GM12873 (cell line): Measurements from ENCODE around the gene OLFM1.

Source experiments
- TF ChIP-seq, protein P1 (sequence below): IDR thresholded peaks from 2 replicates; pipeline ENCODE4 v1.5.1; 2012; ENCODE audit warnings: low read depth, mild to moderate bottlenecking, moderate library complexity, low read length, control low read depth; ENCODE audit not compliant: insufficient read depth; ENCODE audit errors: missing control alignments

Gene OLFM1

DNA sequence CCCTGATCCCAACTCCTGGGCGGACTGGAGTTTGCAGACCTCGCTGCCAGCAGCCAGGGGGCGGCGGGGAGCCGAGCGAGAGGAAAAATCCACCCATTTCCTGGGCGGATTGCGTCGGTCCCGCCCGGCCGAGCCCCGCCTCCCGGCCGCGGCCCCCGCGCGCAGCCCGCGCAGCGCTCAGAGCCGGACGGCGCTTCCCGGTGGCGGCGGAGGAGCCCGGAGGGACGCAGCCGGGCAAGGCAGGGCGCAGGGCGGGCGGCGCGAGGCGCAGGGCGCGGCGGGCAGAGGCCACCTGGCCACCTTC lies at the start of gene OLFM1:
TSS of gene OLFM1 (plus strand) at position 180 of the 304 bp plus-strand sequence. CDS start 322 bp downstream, outside the sequence.
- TF ChIP-seq, protein P1, sequence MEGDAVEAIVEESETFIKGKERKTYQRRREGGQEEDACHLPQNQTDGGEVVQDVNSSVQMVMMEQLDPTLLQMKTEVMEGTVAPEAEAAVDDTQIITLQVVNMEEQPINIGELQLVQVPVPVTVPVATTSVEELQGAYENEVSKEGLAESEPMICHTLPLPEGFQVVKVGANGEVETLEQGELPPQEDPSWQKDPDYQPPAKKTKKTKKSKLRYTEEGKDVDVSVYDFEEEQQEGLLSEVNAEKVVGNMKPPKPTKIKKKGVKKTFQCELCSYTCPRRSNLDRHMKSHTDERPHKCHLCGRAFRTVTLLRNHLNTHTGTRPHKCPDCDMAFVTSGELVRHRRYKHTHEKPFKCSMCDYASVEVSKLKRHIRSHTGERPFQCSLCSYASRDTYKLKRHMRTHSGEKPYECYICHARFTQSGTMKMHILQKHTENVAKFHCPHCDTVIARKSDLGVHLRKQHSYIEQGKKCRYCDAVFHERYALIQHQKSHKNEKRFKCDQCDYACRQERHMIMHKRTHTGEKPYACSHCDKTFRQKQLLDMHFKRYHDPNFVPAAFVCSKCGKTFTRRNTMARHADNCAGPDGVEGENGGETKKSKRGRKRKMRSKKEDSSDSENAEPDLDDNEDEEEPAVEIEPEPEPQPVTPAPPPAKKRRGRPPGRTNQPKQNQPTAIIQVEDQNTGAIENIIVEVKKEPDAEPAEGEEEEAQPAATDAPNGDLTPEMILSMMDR, result peak; percentile 42

DNA sequence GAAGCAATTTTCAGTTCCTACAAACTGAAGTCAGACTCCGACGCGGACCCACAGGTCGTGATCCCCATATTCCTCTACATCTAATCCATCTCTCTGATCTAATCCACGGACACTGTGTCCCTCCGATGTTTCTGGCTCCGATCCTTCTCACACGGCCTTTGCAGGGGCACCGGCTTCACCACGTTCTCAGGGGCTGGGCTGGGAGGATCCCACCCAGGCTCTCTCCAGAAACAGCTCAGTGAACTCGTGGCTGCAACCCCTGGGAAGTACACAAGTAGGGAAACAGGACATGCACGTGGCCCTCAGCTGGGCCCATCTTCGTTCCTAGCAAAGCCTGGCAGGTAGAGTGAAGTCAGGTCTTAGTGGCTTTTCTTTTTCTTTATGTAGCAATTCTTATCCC lies 49.1 kb upstream of the OLFM1 start:
- TF ChIP-seq, protein P1, result no peak

DNA sequence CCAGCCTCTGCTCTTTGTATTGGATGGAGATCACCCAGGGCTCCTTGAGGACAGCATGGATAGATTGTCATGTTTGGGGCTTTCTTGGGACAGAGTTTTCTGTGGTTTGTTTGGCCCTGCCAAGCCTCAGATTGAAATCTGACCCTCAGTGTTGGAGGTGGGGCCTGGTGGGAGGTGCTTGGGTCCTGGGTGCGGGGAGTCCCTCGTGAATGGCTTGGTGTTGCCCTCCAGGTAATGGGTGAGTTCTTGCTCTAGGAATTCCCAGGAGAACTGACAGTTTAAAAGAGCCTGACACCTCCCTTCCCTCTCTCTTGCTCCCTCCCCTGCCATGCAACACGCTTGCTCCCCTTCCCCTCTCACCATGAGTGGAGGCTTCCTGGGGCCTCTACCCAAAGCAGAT lies 48.6 kb upstream of the OLFM1 start:
- TF ChIP-seq, protein P1, result no peak

DNA sequence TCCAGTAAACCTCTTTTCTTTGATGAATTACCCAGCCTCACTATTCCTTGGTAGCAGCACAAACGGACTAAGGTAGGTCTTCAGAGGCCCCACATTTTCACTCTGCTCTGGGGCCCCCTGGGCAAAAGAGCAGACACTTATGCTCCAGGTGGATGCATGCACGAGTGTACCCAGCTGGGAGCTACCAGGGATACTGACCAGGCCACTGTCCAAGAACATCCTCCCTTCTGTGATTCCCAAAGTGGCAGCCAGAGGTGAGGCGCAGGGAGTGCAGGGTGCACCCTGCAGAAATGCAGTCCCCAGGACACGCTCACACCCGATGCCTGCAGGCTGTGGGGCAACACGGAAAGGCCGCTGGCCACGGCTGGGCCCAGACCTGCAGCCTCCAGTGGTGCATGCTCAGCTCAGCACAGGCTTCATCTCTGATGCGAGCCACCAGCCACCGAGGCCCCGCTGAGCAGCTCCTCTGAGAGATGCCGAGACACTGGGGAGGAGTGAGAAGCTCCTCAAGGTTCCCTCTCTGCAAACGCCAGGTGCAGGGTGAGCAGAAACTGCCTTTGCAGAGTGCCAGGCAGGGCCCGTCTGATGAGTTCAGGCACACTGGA lies 48.1 kb upstream of the OLFM1 start:
- TF ChIP-seq, protein P1, result no peak

DNA sequence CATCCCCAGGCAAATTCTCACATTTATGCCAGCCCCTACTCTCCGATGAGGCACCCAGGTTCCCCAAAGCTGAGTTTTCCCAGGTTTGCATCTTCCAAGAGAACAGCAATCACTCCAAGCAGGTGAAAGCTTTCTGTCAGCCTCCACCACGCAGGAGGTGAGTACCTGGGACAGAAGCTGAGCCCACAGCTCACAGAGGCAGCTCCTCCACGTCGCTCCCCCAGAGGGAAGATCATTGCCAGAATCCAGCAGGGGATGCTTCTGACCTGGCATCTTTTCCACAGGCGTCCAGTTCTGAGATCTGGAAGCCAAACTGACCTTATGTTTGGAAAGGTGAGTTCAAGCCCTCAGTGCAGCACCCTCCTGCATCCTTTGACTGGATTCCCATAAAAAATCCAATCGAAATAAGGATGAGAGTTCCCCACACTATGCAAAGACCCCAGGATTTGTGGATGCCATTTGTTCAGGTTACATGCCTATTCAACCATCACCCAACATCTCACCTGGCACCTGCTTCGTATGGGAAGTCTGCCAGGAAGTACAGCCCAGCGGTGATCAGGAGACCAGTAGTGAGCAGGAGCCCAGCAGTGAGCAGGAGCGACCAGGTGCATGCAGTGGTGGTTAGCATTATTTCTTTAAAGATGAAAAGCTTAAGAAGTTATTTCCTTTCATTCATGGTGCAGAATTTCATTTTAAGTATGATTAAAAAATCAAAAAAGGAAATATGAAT lies 47.4 kb upstream of the OLFM1 start:
- TF ChIP-seq, protein P1, result no peak

DNA sequence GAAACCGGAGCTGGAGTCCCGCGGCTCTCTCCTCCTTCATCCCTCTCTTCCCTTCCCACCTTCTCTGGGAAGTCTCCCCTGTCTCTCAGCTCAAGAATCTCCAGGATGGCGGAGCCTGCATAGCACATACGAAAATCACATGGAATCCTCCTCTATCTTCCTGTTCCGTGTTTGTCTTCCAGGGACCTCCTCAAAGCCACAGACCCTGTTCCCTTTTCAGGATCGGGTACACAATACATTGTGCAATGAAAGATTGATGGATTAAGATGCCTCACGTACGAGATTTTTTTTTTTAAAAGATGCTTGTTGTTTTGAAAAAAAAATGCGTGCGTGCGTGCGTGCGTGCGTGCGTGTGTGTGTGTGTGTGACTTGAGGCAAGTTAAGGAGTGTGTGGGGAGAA lies 46.6 kb upstream of the OLFM1 start:
- TF ChIP-seq, protein P1, result no peak

DNA sequence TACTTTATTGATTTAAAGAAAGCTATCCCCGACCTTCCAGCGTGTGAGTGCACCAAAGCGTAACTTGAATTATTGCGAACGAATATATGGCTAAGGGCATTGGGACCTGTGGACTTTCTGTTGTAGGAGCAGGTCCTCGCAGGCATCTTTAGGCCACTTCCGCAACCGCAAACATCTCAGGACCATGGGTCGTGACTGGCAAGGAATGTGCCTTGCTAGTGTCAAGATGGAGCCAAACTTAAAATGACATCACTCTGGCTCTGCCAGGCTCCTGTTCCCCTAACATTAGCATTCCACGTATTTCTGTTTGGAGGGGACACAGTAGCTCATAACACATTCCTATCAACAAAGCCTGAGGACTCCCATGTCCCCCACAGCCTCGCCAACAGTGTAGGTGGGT lies 44.1 kb upstream of the OLFM1 start:
- TF ChIP-seq, protein P1, result no peak
